ENCODE results near the gene STARD3.

The STARD3 gene

GRCh38 chr17:39639043-39639442, 2.1 kb downstream of the STARD3 start:
- DNase-seq (ENCODE audit: low read depth) = no peak

- DNase-seq (ENCODE audit: low read depth) = no peak
These were observed 2.9 kb downstream of the STARD3 start for GRCh38 chr17:39639566-39640458.

GRCh38 chr17:39640591-39641031, 3.7 kb downstream of the STARD3 start:
- DNase-seq (ENCODE audit: low read depth) = no peak

GRCh38 chr17:39641097-39641496, 4.2 kb downstream of the STARD3 start:
- no peak for DNase-seq (ENCODE audit: low read depth)

GRCh38 chr17:39641883-39642282, 4.9 kb downstream of the STARD3 start:
- no peak for DNase-seq (ENCODE audit: low read depth)

- DNase-seq (ENCODE audit: low read depth) = no peak
These were observed 5.5 kb downstream of the STARD3 start for GRCh38 chr17:39642291-39643074.

GRCh38 chr17:39643271-39643670, 6.3 kb downstream of the STARD3 start:
- DNase-seq (ENCODE audit: low read depth) = no peak

- no peak for DNase-seq (ENCODE audit: low read depth)
These were observed 10.3 kb downstream of the STARD3 start for GRCh38 chr17:39647256-39647655.

- DNase-seq (ENCODE audit: low read depth) = no peak
These were observed 11.8 kb downstream of the STARD3 start for GRCh38 chr17:39648616-39649366.

GRCh38 chr17:39650121-39650579, 13.2 kb downstream of the STARD3 start:
- DNase-seq (ENCODE audit: low read depth) = no peak

GRCh38 chr17:39651923-39652586, 15.1 kb downstream of the STARD3 start:
- DNase-seq (ENCODE audit: low read depth) = no peak

- no peak for DNase-seq (ENCODE audit: low read depth)
These were observed 15.8 kb downstream of the STARD3 start for GRCh38 chr17:39652587-39653315.

- DNase-seq (ENCODE audit: low read depth) = no peak
These were observed 16.3 kb downstream of the STARD3 start for GRCh38 chr17:39653316-39653661.

GRCh38 chr17:39653662-39654331, 16.9 kb downstream of the STARD3 start:
- peak; percentile 80 for DNase-seq (ENCODE audit: low read depth)

- no peak for DNase-seq (ENCODE audit: low read depth)
These were observed 18.2 kb downstream of the STARD3 start for GRCh38 chr17:39655105-39655504.

GRCh38 chr17:39658346-39658745, 21.4 kb downstream of the STARD3 start:
- no peak for DNase-seq (ENCODE audit: low read depth)

- no peak for DNase-seq (ENCODE audit: low read depth)
These were observed 21.8 kb downstream of the STARD3 start for GRCh38 chr17:39658760-39659159.

GRCh38 chr17:39659279-39660010, 22.5 kb downstream of the STARD3 start:
- DNase-seq (ENCODE audit: low read depth) = no peak

- no peak for DNase-seq (ENCODE audit: low read depth)
These were observed 23.0 kb downstream of the STARD3 start for GRCh38 chr17:39660011-39660360.

All from activated T-cell treated with anti-CD3 and anti-CD28 coated beads for 1 hour (primary cell).